ENCODE measurements around the gene LRBA.
"Not testable (repeated sequence)": the region's sequence is repeated elsewhere in the genome, so short reads cannot be mapped to it uniquely, and the experiment has no call there.

LRBA gene

DNA sequence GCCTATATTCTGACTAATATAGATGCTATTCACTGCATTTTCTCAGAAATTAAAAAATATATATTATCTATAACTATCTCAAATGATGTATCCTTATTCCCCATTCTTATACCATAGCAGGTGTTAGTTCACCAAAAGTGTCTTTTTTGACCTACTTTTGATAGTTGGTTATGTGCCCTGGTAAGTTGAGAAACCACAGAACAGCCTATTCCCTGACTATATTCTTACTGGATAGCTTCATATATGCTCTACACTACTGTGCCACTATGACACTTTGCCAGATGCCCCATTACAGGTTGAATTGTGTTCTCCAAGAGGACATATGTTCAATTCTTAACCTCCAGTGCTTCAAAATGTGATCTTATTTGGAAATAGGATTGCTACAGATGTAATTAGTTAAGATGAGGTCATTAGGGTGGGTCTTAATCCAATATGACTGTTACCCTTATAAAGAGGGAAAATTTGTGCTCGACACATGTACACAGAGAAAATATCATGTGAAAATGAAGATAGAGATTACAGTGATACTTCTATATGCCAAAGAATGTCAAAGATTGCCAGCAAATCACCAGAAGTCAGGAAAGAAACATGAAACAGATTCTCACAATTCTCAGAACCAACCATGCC lies 76.1 kb downstream of the LRBA start:
- no peak for DNase-seq

DNA sequence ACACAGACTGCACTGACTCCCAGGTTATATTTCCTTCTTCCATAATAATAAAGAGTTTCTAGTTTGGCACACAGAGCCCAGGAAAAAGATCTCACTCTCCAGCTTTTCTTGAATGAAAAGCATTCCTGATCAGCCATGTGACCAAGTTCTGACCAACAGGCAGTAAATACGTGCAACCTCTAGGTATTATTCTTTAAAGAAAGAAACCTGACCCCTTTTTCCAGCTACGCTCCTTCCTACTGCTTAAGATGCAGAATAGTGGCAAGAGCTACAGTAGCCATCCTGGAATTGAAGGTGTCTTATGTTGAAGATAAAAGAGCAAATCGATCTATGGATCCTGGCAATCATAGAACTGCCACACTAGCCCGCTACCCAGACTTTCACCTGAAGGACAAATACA lies 76.7 kb downstream of the LRBA start:
- DNase-seq = no peak

DNA sequence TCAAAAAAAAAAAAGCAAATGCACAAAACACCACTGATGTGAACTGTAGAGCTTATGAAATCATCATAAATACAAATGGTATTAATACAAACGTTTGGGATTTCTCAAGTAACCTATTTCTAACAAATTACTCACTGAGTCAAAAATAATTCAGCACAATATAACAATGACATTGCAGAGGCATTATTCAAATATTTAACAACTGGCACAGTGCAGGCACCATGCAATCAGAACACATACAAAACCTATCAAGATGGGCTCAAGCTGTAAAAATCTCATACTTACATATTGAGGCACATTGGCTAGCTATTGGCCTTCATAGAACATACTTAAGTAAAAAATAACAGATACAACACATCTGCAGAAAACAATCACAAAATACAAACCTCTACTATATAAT lies 81.1 kb downstream of the LRBA start:
- no peak for DNase-seq

DNA sequence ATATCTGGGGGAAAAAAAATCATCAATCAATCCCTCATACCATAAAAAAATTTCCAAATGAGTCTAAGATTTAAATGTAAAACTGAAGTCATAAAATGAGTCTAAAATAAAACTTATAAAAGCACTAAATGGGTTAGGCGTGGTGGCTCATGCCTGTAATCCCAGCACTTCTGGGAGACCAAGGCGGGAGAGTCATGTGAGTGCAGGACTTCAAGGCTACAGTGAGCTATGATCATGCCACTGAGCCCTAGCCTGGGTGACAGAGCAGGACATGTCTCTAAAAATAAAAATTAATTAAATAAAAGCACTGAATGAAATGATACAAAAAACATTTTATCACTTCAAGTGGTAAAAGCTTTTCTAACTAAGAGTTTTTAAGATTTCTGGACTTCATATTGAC lies 83.3 kb downstream of the LRBA start:
- DNase-seq = no peak

DNA sequence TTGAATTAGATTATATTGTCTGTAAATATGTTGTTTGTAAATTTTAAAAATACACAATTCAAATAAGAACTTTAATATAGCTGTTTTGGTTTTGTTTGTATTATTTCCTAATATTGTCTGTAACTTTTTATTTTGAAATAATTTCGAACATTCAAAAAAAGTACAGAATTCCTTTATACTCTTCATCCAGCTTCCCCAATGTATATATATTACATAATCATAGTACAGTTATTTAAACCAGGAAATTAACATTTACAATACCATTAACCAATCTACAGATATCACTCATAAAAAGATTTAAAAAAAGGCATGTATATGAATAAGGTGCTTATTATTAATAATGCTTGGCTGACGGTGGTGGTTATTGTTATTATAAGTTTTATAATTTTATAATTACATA lies 84.1 kb downstream of the LRBA start:
- DNase-seq = no peak

DNA sequence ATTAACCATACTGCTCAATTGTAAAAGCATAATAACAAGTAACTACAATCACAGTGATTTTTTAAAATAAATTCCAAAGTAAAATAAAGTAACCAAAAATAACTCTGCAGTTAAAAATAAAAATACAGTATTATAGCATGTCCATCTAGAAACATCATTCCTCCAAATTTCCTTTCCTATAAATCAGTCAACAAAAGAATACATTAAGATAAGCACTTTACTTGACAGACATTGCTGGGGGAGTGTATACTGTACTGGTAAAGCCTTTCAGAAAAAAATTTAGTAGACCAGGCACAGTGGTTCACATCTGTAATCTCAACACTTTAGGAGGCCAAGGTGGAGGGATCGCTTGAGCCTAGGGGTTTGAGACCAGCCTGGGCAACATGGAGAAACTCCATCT lies 91.1 kb downstream of the LRBA start:
- no peak for DNase-seq

DNA sequence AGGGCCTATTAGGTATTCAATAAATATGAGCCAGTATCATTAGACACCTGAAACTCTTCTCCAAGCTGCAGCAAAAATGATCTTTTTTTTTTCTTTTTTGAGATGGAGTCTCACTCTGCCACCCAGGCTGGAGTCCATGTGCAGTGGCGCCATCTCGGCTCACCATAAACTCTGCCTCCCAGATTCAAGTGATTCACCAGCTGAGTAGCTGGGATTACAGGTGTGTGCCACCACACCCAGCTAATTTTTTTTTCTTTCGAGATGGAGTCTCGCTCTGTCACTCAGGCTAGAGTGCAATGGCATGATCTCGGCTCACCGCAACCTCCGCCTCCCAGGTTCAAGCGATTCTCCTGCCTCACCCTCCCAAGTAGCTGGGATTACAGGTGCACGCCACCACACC lies 93.6 kb downstream of the LRBA start:
- not testable (repeated sequence) for DNase-seq

DNA sequence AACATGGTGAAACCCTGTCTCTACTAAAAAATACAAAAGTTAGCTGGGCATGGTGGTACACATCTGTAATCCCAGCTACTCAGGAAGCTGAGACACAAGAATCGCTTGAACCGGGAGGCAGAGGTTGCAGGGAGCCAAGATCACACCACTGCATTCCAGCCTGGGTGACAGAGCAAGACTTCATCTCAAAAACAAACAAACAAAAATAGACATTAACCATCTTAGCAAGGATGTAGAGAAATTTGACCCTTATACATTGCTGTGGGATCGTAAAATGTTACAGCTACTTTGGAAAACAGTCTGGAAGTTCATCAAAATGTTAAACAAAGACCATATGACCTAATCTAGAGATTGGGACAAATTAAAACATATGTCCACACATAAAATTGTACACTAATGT lies 96.5 kb downstream of the LRBA start:
- DNase-seq = not testable (repeated sequence)

DNA sequence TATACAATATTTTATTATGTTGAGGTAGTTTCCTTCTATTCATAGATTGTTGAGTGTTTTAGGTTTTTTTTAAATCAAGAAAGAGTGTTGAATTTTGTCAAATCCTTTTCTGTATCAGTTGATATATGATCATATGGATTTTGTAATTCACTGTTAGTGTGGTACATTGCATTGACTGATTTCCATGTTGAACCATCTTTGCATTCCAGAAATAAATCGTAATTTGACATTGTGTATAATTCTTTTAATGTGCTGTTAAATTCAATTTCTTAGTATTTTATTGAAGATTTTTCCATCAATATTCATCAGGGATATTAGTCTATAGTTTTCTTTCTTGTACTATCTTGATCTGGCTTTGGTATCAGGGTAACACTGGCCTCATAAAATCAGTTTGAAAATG lies 103.8 kb downstream of the LRBA start:
- no peak for DNase-seq

DNA sequence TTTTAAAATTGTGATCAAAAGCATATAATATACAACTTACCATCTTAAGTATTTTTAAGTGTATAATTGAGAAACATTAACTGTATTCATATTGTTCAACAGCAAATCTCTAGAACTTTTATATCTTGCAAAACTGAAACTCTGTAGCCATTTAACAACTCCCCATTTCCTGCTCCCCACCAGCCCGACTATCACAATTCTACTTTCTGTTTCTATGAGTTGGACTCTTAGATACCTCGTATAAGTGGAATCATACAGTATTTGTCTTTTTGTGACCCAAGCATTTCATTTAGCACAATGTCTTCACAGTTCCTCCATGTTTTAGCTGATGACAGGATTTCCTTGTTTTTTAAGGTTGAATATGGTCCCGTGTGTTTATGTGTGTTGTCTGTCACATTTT lies 106.0 kb downstream of the LRBA start:
- no peak for DNase-seq

DNA sequence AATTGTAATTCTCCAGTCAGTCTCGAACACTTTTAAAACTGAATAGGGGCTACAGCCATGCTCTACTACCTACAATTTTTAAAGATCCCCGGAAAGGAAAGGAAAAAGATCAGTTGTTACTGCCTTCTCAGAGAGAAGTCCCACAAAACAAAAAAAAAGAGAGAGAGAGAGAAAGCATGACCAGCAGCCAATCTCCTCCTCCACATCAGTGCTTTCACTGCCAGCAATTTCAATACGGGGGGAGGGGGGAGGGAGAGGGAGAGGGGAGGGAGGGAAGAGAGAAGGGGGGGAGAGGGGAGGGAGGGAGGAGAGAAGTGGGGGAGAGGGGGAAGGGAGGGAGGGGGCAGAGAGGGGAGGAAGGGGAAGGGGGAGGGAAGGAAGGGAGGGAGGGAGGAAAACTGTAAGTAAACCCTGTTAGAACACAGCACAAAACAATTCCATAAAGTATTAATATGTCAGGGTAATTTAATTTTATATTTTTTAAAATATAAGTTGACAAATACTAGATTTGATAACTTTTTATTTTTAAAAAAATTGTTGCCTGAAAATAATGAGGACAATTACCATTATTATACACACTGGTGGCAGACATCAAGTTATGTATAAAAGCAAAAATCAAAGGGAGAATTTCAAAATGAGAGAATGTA lies 108.0 kb downstream of the LRBA start:
- no peak for DNase-seq

DNA sequence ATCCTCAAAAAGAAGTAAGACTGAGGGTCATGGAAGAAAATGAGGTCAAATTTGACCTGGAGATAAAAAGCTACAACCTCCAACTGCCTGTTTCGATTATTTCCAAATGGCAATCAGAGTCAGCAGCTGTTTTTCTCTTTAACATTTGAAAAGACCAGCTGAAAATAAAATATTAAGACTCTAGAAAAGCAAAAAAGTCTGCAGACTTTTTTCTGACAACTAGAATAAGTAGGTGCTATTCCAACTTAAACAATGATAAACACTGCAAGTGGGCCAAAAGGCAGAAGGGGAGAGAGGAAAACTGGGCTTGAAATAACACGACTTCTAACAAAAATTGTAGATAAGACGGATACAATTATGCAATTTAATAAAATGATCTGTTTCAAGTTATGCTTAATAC lies 110.4 kb downstream of the LRBA start:
- no peak for DNase-seq

DNA sequence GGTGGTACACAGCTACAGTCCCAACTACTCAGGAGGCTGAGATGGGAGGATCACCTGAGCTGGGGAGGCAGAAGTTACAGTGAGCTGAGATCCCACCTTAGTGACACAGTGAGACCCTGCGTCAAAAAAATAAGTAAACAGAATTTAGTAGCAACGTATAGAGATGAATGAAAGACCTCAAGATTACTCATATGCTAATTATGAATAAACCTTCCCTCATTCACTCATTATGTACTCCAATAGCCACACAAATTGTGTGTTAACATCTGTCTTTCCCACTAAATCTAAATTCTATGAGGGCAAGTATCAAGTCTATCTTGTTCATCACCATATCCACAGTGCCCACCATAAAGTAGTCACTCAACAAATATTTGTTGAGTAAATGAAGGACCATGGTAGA lies 111.5 kb downstream of the LRBA start:
- no peak for DNase-seq

DNA sequence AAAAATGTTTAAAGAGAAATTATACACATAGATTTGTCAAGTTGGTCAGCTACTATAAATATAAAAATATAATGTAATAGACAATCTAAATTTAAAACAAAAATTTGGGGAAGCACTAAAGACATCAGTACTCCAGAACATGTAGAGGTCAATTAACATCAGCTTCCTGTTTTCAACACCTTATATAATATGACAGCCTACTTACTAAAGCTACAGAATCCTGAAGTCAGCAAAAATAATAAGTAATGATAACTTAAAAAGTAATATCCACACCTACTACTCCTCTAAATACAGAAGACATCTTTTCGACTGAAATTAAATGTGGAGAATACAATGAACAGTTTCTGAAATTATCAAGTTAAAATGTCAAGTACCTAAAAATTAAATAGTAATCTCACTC lies 118.6 kb downstream of the LRBA start:
- no peak for DNase-seq

DNA sequence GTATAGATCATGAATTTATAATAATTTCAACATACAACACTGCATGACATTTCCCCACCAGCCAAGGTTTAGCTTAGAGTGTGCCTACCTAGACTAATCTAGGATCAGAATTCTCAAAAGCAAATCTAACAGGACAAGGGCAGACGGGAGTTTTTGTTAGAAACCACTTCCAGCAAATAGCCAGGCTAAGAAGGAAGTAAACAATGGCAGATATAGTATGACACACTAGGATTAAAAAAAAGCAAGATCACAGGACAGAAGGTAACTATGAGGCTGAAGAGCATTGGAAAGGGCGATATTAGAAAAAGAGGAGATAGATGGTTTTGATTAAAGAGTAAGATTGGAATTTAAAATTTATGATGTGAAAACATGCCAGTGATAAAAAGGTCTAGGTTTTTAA lies 124.8 kb downstream of the LRBA start:
- no peak for DNase-seq

DNA sequence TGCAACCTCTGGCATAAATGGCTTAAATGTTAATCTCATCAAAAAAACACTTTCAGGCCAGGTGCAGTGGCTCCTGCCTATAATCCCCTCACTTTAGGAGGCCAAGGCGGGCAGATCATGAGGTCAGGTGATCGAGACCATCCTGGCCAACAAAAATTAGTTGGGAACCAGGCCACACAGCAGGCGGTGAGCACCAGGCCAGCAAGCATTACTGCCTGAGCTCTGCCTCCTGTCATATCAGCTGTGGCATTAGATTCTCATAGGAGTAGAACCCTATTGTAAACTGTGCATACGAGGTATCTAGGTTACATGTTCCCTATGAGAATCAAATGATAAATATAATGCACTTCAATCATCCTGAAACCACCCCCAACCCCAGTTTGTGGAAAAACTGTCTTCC lies 125.8 kb downstream of the LRBA start:
- DNase-seq = no peak

DNA sequence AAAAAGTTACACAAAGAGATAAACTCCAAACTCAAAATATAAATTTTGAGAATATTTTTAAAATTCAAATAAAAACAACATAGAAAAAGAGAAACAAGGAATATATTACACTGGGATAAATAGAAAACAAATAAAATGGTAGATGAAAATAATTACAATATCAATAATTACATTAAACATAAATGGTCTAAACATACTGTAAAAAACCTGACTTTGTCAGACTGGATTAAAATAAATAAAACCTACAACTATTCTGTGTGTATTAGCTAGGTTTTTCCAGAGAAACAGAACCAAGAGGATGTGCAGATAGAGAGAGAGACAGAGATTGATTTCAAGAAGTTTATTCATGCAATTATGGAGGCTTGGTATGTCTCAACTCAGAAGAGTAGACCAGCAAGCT lies 126.5 kb downstream of the LRBA start:
- no peak for DNase-seq

DNA sequence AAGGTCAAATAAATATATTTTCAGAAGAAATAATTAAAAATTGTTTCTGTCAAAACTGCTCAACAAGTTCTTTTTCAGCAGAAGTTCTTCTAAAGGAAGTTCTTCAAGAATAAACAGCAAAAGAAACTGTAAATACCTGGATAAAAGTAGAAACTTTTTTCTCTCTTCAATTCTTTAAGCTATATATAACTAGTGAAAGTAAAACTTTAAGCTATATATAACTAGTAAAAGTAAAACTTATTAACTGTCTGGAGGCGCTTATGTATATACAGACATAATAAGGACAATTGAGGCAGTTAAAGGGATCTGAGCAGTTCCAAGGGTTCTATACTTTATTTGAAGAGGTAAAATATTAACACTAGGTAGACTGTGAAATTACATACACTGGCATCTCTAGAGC lies 126.9 kb downstream of the LRBA start:
- no peak for DNase-seq

DNA sequence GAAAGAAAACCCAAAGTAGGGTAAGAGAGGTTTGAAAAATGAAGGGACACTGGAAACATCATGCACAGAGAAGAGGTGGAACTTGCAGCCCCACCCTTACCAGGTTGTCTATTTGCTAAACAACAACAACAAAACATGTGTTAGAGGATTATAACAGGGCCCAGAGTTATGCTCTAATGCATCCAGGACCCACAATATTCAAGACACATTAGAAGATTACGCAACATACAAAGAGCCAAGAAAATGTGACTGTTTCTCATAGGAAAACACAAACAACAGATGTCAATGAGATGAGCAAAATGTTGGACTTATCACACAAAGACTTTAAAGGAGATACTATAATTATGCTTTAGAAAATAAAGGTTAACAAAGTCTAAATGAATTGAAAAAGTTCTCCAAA lies 128.5 kb downstream of the LRBA start:
- no peak for DNase-seq

DNA sequence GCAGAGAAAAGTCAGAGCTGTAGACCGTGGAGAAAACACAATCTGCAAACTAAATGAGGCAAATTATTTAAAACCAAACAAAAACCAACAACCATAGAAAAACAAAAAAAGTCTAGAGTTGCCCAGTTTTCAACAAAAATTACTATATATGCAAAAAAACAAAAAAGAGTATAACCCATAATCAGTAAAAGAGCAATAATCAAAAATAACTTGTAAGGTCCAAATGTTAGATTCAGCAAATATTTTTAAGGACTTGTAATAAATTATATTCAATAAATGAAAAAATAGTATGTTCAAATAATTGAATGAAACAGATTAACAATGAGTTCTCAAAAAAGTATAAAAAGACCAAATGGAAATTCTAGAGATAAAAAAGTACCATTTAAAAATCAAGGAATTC lies 130.5 kb downstream of the LRBA start:
- DNase-seq = no peak

DNA sequence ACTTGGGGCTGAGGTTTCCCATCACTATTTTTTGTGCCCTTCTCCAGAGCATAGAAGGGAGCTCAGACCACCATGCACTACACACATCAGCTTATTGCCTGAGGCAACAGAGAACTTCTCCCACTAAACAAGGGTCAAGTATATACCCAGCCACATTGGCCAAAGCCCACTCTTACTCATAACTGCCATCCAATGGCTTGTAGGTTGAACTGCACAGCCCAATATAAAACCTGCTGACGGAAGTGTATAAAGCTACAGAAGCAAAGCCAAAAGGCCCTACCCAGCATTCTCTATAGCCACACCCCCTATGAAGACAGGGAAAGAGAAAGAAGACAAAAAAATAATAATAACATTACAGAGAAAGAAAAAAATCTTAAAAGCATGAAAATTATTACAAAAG lies 139.7 kb downstream of the LRBA start:
- DNase-seq = no peak

DNA sequence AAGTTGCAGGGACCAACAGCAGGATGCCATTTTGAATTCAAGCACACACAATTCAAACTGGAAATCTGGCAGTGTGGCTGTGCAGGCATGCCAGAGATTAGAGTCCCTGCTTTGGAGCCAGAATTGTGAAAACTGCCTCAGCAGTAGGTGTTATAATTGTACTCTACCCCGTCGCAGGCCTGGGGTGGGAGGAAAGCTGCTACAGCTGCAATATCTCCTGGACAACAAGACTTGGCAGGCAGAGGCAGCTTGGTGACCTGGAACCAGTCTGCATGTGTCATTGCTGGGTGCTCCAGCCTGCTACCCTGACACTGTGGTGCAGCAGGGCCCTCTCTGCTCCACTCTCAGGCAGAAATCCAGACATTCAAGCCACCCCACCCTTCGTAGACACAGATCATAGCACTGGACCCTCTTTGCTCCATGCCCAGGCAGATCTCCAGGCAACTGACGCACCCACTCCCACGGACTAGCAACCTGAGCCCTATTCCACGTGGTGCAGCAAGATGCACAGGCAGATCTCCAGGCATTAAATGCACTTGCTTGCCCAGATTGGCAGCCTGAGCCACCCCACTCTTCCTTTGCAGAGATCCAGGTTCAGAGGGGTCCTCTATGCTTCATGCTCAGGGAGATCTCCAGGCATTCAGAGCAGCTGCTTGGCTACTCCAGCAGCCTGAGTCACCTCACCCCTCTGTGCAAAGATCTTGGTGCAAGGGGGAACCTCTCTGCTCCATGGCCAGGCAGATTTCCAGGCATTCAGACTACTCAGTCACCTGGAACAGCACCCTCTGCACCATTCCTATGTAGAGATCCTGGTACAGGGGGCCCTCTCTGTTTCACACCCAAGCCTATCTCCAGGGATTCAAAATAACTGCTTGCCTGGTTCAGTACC lies 140.5 kb downstream of the LRBA start:
- DNase-seq = no peak

DNA sequence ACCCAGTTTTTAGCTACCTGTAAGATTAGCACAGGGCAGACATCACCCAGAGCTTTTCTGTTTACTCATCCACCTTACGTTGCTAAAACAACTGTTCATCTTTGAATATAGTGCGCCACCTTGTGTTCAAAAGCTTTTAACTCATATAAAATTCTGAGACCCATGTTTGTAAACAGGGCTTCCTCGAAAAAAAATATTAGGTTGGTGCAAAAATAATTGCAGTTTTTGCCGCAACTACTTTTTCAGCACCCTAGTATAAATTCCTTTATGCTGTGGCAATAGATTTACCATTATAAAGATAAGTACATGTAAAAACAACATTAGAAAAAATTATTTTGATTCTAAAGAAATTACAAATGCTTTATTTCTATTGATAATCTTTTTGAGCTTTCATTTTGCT lies 147.9 kb downstream of the LRBA start:
- DNase-seq = peak; percentile 29

DNA sequence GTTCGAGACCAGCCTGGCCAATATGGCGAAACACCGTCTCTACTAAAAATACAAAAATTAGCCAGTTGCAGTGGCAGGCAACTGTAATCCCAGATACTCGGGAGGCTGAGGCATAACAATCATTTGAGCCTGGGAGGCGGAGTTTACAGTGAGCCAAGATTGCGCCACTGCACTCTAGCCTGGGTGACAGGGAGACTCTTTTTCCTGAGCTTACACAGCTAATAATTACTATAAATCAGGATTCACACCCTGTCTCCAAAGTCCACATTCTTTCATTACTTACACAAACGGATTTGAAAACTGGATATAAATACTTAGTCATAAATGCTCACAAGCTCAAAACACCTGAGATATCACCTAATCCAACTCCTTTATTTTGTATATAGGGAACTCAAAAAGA lies 151.6 kb downstream of the LRBA start:
- no peak for DNase-seq
